ENCODE measurements around the gene KIAA0319L.

KIAA0319L gene

GRCh38 chr1:35539073-35539823 is 18.0 kb downstream of the KIAA0319L start:
- in situ Hi-C loops (cut with MboI; ENCODE audit: low pct_unique_long_range_greater_than_20kb, low sequenced_read_pairs, unreplicated experiment) = no loop called here
- DNase-seq (ENCODE audit: low spot score) = no peak

GRCh38 chr1:35537806-35538205 is 19.4 kb downstream of the KIAA0319L start:
- no peak for DNase-seq (ENCODE audit: low spot score)
- in situ Hi-C loops (cut with MboI; ENCODE audit: low pct_unique_long_range_greater_than_20kb, low sequenced_read_pairs, unreplicated experiment) = no loop called here
- no peak for TF ChIP-seq CTCF (IDR thresholded peaks at IDR 0.05; ENCODE audit: extremely low read depth, insufficient read depth, missing control alignments)

More at GRCh38 chr1:35539073-35539823, 18.0 kb downstream of the KIAA0319L start:
- no peak for TF ChIP-seq CTCF (IDR thresholded peaks at IDR 0.05; ENCODE audit: extremely low read depth, insufficient read depth, missing control alignments)

GRCh38 chr1:35536556-35537162 is 20.5 kb downstream of the KIAA0319L start:
- TF ChIP-seq CTCF (IDR thresholded peaks at IDR 0.05; ENCODE audit: extremely low read depth, insufficient read depth, missing control alignments) = no peak
- in situ Hi-C loops (cut with MboI; ENCODE audit: low pct_unique_long_range_greater_than_20kb, low sequenced_read_pairs, unreplicated experiment) = no loop called here
- no peak for DNase-seq (ENCODE audit: low spot score)

GRCh38 chr1:35535243-35535642 is 22.0 kb downstream of the KIAA0319L start:
- no peak for DNase-seq (ENCODE audit: low spot score)
- in situ Hi-C loops (cut with MboI; ENCODE audit: low pct_unique_long_range_greater_than_20kb, low sequenced_read_pairs, unreplicated experiment) = no loop called here
- no peak for TF ChIP-seq CTCF (IDR thresholded peaks at IDR 0.05; ENCODE audit: extremely low read depth, insufficient read depth, missing control alignments)

GRCh38 chr1:35533586-35533985 is 23.6 kb downstream of the KIAA0319L start:
- no peak for DNase-seq (ENCODE audit: low spot score)
- in situ Hi-C loops (cut with MboI; ENCODE audit: low pct_unique_long_range_greater_than_20kb, low sequenced_read_pairs, unreplicated experiment) = no loop called here
- TF ChIP-seq CTCF (IDR thresholded peaks at IDR 0.05; ENCODE audit: extremely low read depth, insufficient read depth, missing control alignments) = no peak

GRCh38 chr1:35532497-35533223 is 24.5 kb downstream of the KIAA0319L start:
- DNase-seq (ENCODE audit: low spot score) = no peak
- no peak for TF ChIP-seq CTCF (IDR thresholded peaks at IDR 0.05; ENCODE audit: extremely low read depth, insufficient read depth, missing control alignments)
- in situ Hi-C loops (cut with MboI; ENCODE audit: low pct_unique_long_range_greater_than_20kb, low sequenced_read_pairs, unreplicated experiment) = no loop called here

All from GM13977 (cell line).